Ectodermal cell (in vitro differentiated cells): ENCODE results near the gene C9.

Experiments used
- H3K27ac ChIP-seq: 2 replicates; pipeline ENCODE4 v1.7.0; 2013; ENCODE audit warnings: mild to moderate bottlenecking, low read depth, low read length; ENCODE audit not compliant: insufficient read depth, poor library complexity, severe bottlenecking
- H3K27me3 ChIP-seq: 2 replicates; pipeline ENCODE4 v1.7.0; 2013; ENCODE audit warnings: mild to moderate bottlenecking, low read length; ENCODE audit not compliant: insufficient read depth, control insufficient read depth, poor library complexity, severe bottlenecking
- H3K36me3 ChIP-seq: one replicate; pipeline ENCODE4 v1.7.0; 2013; ENCODE audit warnings: low read length; ENCODE audit not compliant: control insufficient read depth, insufficient read depth
- H3K4me1 ChIP-seq: one replicate; pipeline ENCODE4 v1.7.0; 2013; ENCODE audit warnings: low read length; ENCODE audit not compliant: control insufficient read depth, insufficient read depth
- H3K4me3 ChIP-seq: 2 replicates; pipeline ENCODE4 v1.7.0; 2013; ENCODE audit warnings: low read depth, low read length, control low read depth; ENCODE audit not compliant: insufficient read depth
- H3K9me3 ChIP-seq: 2 replicates; pipeline ENCODE4 v1.7.0; 2013; ENCODE audit warnings: mild to moderate bottlenecking, low read length, moderate library complexity; ENCODE audit not compliant: control insufficient read depth
- WGBS, 2 experiments: methylation state at CpG; one replicate each; pipeline ENCODE4 v1.1.7; 2013; ENCODE audit warnings: missing lambda C conversion rate in 2 of 2; 5-methylcytosine and 5-hydroxymethylcytosine counted together

The C9 gene

GRCh38 chr5:39376293-39376714, 12.0 kb upstream of the C9 start:
- Histone ChIP-seq H3K27ac (no peak overlapping the region), H3K27me3 (no peaks in the 10 kb centered on the region), H3K4me1 (no peaks in the 10 kb centered on the region), H3K36me3 (no peaks in the 10 kb centered on the region), H3K4me3 (no peak overlapping the region), H3K9me3 (no peaks in the 10 kb centered on the region)
- 68 to 76% methylated on average over 3 of the region's 3 CpGs for WGBS, 2 experiments

DNA sequence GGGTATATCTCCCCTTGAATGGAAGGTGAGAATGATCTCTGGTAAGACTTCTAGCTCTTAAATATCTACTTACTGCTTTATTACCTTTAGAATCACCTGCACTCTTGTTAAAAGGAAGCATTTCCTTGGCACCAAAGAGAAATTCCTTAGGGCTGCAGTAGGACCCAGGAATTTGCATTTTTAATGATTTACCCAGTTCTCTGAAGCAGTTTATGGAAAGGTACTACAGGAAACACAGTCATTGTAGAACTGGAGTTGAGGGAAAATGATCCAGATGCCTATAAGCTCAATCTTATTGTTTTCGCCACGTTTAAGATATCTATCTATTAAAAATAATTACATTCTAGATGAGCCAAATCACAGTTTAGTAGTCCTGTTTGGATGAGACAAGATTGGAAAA, 9.5 kb upstream of the C9 start:
- WGBS, 2 experiments: no CpG with 5 or more reads among the region's 2 CpGs
- H3K27me3 ChIP-seq: no peaks in the 10 kb centered on the region
- no peak overlapping the region for H3K27ac ChIP-seq
- H3K36me3 ChIP-seq: no peaks in the 10 kb centered on the region
- H3K4me3 ChIP-seq: no peak overlapping the region
- no peaks in the 10 kb centered on the region for H3K9me3 ChIP-seq
- no peaks in the 10 kb centered on the region for H3K4me1 ChIP-seq

DNA sequence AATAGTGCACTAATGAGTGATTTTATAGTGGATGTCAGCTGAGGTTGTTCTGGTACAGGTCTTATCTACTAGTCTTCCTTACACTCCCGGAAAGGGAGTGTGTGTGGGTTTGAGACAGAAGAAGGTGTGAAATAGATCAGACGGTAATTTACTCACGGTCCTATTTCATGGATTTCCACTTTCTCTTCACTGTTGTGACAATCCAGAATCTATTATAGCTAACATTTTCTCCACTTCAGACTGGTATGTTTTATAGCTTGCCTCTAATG, 7.0 kb upstream of the C9 start:
- H3K27me3 ChIP-seq: no peaks in the 10 kb centered on the region
- H3K36me3 ChIP-seq: no peaks in the 10 kb centered on the region
- no peak overlapping the region for H3K4me3 ChIP-seq
- H3K9me3 ChIP-seq: no peaks in the 10 kb centered on the region
- no peak overlapping the region for H3K27ac ChIP-seq
- 81 to 97% methylated on average over 2 to 3 of the region's 3 CpGs for WGBS, 2 experiments
- no peaks in the 10 kb centered on the region for H3K4me1 ChIP-seq

- Histone ChIP-seq H3K27me3 (no peaks in the 10 kb centered on the region), H3K36me3 (no peaks in the 10 kb centered on the region), H3K9me3 (no peaks in the 10 kb centered on the region), H3K4me3 (no peak overlapping the region), H3K27ac (no peak overlapping the region), H3K4me1 (no peaks in the 10 kb centered on the region)
- WGBS, 2 experiments: 91 to 92% methylated on average over 10 of the region's 10 CpGs
Observed at GRCh38 chr5:39370555-39371366, 6.5 kb upstream of the C9 start.

GRCh38 chr5:39369123-39369815, 5.0 kb upstream of the C9 start:
- 95 to 97% methylated on average over 5 of the region's 5 CpGs for WGBS, 2 experiments
- Histone ChIP-seq H3K4me1 (no peaks in the 10 kb centered on the region), H3K4me3 (no peak overlapping the region), H3K27me3 (no peaks in the 10 kb centered on the region), H3K36me3 (no peaks in the 10 kb centered on the region), H3K9me3 (no peaks in the 10 kb centered on the region), H3K27ac (no peak overlapping the region)

GRCh38 chr5:39368116-39368515, 3.8 kb upstream of the C9 start:
- Histone ChIP-seq H3K27me3 (no peaks in the 10 kb centered on the region), H3K4me3 (no peak overlapping the region), H3K27ac (no peak overlapping the region), H3K4me1 (no peaks in the 10 kb centered on the region), H3K36me3 (no peaks in the 10 kb centered on the region), H3K9me3 (no peaks in the 10 kb centered on the region)
- WGBS, 2 experiments: 90 to 92% methylated on average over 3 to 4 of the region's 4 CpGs

GRCh38 chr5:39367711-39368110, 3.4 kb upstream of the C9 start:
- Histone ChIP-seq H3K4me1 (no peaks in the 10 kb centered on the region), H3K36me3 (no peaks in the 10 kb centered on the region), H3K27ac (no peak overlapping the region), H3K9me3 (no peaks in the 10 kb centered on the region), H3K4me3 (no peak overlapping the region), H3K27me3 (no peaks in the 10 kb centered on the region)
- 88 to 100% methylated on average over 1 to 2 of the region's 3 CpGs for WGBS, 2 experiments

- no peak overlapping the region for H3K4me3 ChIP-seq
- H3K4me1 ChIP-seq: no peaks in the 10 kb centered on the region
- H3K36me3 ChIP-seq: no peaks in the 10 kb centered on the region
- no peak overlapping the region for H3K27ac ChIP-seq
- H3K9me3 ChIP-seq: no peaks in the 10 kb centered on the region
- no peaks in the 10 kb centered on the region for H3K27me3 ChIP-seq
- 93 to 95% methylated on average over 4 of the region's 4 CpGs for WGBS, 2 experiments
Observed at GRCh38 chr5:39363217-39363616, 1.1 kb downstream of the C9 start.

- Histone ChIP-seq H3K4me3 (no peak overlapping the region), H3K9me3 (no peaks in the 10 kb centered on the region), H3K27me3 (no peaks in the 10 kb centered on the region), H3K4me1 (no peaks in the 10 kb centered on the region), H3K27ac (no peak overlapping the region), H3K36me3 (no peaks in the 10 kb centered on the region)
- 92% methylated on average over 7 to 8 of the region's 8 CpGs for WGBS, 2 experiments
Observed at GRCh38 chr5:39362646-39363045, 1.6 kb downstream of the C9 start.

GRCh38 chr5:39361306-39361705, 3.0 kb downstream of the C9 start:
- no peaks in the 10 kb centered on the region for H3K36me3 ChIP-seq
- no peaks in the 10 kb centered on the region for H3K9me3 ChIP-seq
- no peaks in the 10 kb centered on the region for H3K27me3 ChIP-seq
- H3K4me3 ChIP-seq: no peak overlapping the region
- H3K4me1 ChIP-seq: no peaks in the 10 kb centered on the region
- no peak overlapping the region for H3K27ac ChIP-seq
- WGBS, 2 experiments: 94 to 97% methylated on average over 3 of the region's 4 CpGs
